ENCODE results near the gene WNT3.

The WNT3 gene

GRCh38 chr17:46834846-46835245 lies 16.4 kb upstream of the WNT3 start:
- no peak for DNase-seq

DNA sequence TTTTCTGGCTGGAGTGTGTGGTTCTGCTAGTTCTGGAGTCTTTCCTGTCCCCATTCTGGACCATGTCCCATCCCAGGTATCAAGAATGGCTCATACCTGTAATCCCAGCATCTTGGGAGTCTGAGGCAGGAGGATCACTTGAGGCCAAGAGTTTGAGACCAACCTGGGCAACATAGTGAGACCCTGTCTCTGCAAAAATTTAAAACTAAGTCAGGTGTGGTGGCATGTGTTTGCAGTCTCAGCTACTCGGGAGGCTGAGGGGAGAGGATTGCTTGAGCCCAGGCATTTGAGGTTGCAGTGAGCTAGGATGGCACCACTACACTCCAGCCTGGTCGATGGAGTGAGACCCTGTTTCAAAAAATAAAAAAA lies 15.3 kb upstream of the WNT3 start:
- no peak for DNase-seq

- no peak for DNase-seq
Measured at GRCh38 chr17:46832945-46833839, 14.7 kb upstream of the WNT3 start.

DNA sequence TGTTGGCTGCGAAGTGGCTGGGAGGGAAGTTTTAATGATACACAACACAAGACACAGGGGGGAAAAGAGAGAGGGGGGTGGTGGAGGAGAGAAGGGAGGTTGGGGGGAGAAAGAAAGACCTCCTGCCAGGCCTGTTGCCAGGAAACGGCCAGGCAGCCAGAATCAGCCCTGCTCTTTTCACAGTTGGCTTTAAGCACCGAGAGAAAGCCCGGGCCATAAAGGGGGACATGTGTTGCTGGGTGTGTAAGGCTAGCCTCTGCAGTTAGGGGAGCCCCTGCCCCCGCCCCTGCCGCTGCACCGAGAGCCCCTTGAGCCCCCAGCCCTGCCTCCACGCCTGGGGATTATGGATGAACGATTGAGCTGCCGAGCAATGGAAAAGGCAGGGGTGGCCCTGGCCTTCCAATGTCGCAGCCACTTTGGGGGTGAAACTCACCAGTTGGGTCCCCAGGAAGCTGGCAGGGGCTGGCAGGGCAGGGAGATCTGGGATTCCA lies 13.9 kb upstream of the WNT3 start:
- no peak for DNase-seq

GRCh38 chr17:46831573-46832330 lies 13.3 kb upstream of the WNT3 start:
- DNase-seq = no peak

DNA sequence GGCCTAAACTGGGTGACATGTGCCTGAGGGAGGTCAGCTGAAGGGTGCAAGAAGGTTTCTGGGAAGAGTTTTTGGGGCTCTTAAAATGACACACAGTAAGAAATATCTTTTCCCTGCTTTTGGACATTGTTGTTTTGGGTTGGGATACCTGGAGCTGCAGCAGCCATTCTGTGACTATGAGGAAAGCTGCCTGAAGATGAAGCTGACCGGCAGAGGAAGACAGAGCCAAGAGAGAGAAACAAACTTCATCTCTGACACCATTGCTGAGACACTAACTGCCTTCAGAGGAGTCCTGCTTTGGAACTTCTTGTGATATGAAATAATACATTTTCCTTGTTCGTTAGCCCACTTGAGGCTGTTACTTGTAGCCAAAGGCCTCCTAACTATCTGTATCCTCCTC lies 8.8 kb upstream of the WNT3 start:
- no peak for DNase-seq

GRCh38 chr17:46826116-46826515 lies 7.6 kb upstream of the WNT3 start:
- DNase-seq = no peak

DNA sequence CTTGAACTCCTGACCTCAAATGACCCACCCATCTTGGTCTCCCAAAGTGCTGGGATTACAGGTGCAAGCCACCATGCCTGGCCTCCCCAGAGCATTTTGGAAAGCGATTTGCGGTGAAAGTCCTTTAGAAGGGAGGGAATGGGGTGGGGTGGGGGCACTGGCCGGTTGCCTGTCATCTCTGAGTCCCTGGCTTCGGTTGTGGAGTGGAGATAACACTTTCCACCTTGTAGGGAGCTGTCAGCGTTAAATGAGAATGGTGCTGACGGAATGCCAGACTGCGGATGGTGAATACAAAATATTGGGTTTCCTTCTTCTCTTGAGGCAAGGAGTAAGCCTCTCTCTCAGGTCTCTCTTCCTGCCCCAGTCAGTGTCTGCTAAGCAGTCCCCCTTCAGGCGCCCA lies 5.2 kb upstream of the WNT3 start:
- DNase-seq = no peak

- DNase-seq = peak; percentile 44 to 64
Measured at GRCh38 chr17:46822388-46822921, 4.0 kb upstream of the WNT3 start.

DNA sequence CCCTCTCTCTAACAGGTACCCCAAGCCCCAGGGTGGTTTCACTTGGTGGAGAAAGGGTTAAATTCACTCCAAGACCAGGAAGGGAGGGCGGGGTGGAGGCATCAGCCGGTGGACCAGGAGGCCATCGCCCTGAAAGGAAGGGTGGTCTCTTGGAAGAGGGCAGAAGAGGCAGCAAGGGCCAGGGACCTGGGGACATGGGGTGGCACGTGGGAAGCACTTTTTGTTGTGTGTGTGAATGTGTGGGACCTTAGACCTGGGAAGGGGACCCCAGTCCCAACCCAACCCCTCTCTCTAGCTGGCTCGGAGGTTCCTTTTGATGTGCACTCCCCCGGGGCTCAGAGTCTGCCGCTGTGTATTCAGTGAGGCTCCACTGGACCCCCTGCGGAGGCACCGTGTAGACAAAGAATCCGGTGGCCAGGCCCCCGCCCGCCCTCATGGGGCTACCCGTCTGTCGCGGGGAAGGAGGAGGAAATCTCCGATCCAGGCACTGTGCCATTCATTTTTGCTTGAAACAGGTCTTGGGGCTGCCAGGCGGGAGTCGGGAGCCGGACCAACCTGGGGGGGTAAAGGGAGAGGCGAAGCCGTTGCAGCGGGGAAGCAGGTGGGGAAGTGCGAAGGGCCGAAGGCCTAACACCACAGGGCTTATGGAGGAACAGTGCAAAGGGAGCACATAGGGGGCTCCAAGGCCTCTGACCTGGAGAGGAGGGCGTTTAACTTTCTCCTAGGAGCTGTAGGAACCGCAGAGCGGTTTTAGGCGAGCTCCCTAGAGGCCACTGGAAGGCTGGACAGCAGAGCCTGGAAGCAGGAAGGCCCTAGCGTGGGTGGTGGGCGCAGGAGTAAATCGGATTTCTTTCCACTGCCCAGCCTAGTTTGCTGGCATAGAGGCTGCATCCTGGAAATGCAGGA lies 3.2 kb upstream of the WNT3 start:
- DNase-seq = no peak

DNA sequence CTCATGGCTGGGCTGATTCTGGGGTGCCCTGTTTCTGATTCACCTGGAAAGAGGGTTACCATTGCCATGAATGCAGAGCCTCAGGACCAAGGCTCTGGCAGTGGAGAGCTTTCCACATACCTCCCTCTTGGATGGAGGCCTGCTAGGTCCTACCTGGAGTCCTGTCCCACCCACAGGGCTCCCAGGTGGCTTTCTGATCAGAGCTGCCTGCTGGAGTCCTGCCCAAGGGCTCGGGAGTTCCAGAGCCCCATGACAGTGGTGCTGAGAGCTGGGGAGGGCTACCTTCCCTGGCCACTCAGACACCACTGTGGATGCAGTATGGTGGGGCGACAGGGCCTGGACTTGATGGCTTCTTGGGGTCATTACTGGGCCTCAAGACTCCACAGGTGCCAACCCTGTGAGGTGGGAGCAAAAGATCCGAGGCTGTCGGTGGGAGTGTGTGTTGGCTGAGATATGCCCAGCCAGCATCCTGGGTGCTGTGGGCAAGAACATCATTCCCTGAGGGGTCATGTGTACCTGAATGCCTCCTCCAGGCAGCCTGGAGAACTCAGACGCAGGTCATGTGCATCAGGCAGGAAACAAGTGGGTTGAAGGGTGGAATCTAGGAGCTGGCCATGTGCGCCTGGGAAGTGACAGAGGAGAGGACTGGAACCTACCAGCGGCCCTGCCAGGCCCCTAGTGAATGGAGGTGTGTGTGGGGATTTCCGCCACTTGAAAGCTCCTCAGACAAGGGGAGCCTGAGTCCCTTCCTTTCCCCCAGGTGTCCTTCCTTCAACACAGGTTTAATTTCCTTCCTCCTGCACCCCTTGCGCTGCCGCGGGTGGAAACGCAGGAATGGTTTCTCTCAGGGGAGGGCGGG lies 2.3 kb upstream of the WNT3 start:
- no peak for DNase-seq

DNA sequence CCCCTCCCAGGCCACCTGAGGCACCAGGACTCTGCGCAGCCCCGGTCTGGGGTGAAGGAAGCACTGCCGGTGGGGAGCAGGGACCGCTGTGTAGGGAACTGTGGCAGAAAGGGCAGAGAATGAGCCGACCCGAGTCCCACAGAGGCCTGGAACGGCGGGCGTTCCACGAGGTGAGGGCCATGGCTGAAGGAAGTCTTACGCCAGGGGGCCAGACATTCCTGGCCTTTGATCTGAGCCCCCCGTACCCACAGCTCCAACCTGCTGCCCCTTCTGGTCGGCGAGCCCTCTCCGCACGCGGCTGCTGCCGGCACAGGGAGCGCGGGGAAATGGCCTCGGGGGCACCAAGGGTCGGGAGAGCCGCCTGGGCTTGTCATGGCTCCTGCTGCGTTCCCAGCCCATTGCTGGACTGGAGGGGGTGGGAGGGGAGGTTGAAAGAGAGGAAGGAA lies 1.4 kb upstream of the WNT3 start:
- DNase-seq = no peak

- DNase-seq = peak; percentile 23 to 26
Measured at GRCh38 chr17:46818929-46819859, 702 bp upstream of the WNT3 start.

- DNase-seq = no peak
Measured at GRCh38 chr17:46817901-46818209, 637 bp downstream of the WNT3 start.

- no peak for DNase-seq
Measured at GRCh38 chr17:46817151-46817900, 1.2 kb downstream of the WNT3 start.

- DNase-seq = no peak
Measured at GRCh38 chr17:46815474-46816353, 2.8 kb downstream of the WNT3 start.

- DNase-seq = no peak
Measured at GRCh38 chr17:46814446-46814845, 4.0 kb downstream of the WNT3 start.

DNA sequence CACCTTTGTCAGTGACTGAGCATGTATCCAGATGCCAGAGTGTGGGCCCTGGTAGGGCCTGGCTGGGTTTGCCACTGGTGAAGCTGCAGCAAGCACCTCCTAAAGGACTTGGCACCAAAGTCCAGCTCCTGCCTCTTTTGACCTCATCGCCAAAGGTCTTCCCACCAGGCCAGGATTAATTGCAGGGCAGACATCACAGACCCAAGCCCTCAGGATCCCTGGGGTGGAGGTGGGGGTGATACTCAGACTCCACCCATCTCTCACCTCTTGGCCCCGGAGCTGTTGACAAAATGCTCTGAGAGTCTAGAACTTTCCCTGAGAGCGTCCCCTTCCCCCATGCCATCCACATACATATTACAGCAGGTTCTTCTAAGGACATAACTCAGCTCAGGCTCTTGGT lies 4.6 kb downstream of the WNT3 start:
- no peak for DNase-seq
